Adipose tissue (tissue), 3 donors: ENCODE data around the gene KIFC3. TPM values are rescaled to one million over a fixed set of nuclear protein-coding genes. Genes with fewer than 3 reads are reported as not detected.
"Not testable (repeated sequence)": the region's sequence is repeated elsewhere in the genome, so short reads cannot be mapped to it uniquely, and the experiment has no call there.

Source experiments
- H3K27ac ChIP-seq: one replicate; pipeline ENCODE4 v1.5.1; 2013; ENCODE audit warnings: low read depth, low read length
- WGBS, 3 donors: extraction: QIAGEN DNeasy Blood & Tissue Kit; methylation state at CpG; one replicate each; pipeline ENCODE4 v1.1.7; 2013; 5-methylcytosine and 5-hydroxymethylcytosine counted together
- polyA plus RNA-seq, 3 donors: library from polyadenylated mRNA; stranded (reverse); fragments of 200-250 nt; gene quantifications; one replicate each; pipeline ENCODE4 v1.2.3, GENCODE V29; 2013
- donor health status: healthy with polysubstance abuse.
- donor health status: Bipolar disorder and iron deficiency.
- donor health status: healthy.

The KIFC3 gene
- polyA plus RNA-seq, 3 donors: 21.9 to 35.1 (median 31.6) TPM

GRCh38 chr16:57808589-57809228 is 6.4 kb upstream of the KIFC3 start:
- no peak overlapping the region for H3K27ac ChIP-seq
- 47 to 67% (median 62%) methylated on average over 2 of the region's 2 CpGs for WGBS, 3 donors

GRCh38 chr16:57807968-57808528 is 5.8 kb upstream of the KIFC3 start:
- WGBS, 3 donors: 1 to 5% (median 4%) methylated on average over 16 of the region's 16 CpGs
- H3K27ac ChIP-seq: no peak overlapping the region

GRCh38 chr16:57807252-57807967 is 5.1 kb upstream of the KIFC3 start:
- 73 to 76% (median 74%) methylated on average over 7 of the region's 7 CpGs for WGBS, 3 donors
- H3K27ac ChIP-seq: no peak overlapping the region

GRCh38 chr16:57805176-57805575 is 2.9 kb upstream of the KIFC3 start:
- 58 to 83% (median 81%) methylated on average over 6 of the region's 6 CpGs for WGBS, 3 donors
- H3K27ac ChIP-seq: no peak overlapping the region

- H3K27ac ChIP-seq: no peak overlapping the region
- WGBS, 3 donors: 53 to 64% (median 63%) methylated on average over 5 of the region's 5 CpGs
Measured at GRCh38 chr16:57804111-57804837, 2.0 kb upstream of the KIFC3 start.

GRCh38 chr16:57803134-57803990 is 1.1 kb upstream of the KIFC3 start:
- 58 to 70% (median 66%) methylated on average over 16 of the region's 16 CpGs for WGBS, 3 donors
- H3K27ac ChIP-seq: no peak overlapping the region

GRCh38 chr16:57801809-57802340 is 416 bp downstream of the KIFC3 start:
- WGBS, 3 donors: 3 to 9% (median 3%) methylated on average over 33 to 45 of the region's 45 CpGs
- H3K27ac ChIP-seq: peak overlapping the region; percentile 21

GRCh38 chr16:57801098-57801808 is 1.0 kb downstream of the KIFC3 start:
- H3K27ac ChIP-seq: no peak overlapping the region
- WGBS, 3 donors: 28 to 42% (median 29%) methylated on average over 5 of the region's 5 CpGs

- no peak overlapping the region for H3K27ac ChIP-seq
- WGBS, 3 donors: 30 to 41% (median 36%) methylated on average over 12 of the region's 12 CpGs
Measured at GRCh38 chr16:57800200-57801097, 1.8 kb downstream of the KIFC3 start.

GRCh38 chr16:57799600-57800199 is 2.6 kb downstream of the KIFC3 start:
- no peak overlapping the region for H3K27ac ChIP-seq
- WGBS, 3 donors: 20 to 40% (median 28%) methylated on average over 4 to 5 of the region's 5 CpGs

- H3K27ac ChIP-seq: no peak overlapping the region
- 33 to 57% (median 55%) methylated on average over 6 of the region's 6 CpGs for WGBS, 3 donors
Measured at GRCh38 chr16:57798953-57799599, 3.2 kb downstream of the KIFC3 start.

GRCh38 chr16:57798267-57798810 is 4.0 kb downstream of the KIFC3 start:
- 31 to 82% (median 74%) methylated on average over 16 of the region's 16 CpGs for WGBS, 3 donors
- no peak overlapping the region for H3K27ac ChIP-seq

GRCh38 chr16:57797526-57798266 is 4.6 kb downstream of the KIFC3 start:
- 20 to 62% (median 60%) methylated on average over 35 to 42 of the region's 42 CpGs for WGBS, 3 donors
- H3K27ac ChIP-seq: no peak overlapping the region

GRCh38 chr16:57797216-57797525 is 5.1 kb downstream of the KIFC3 start:
- no peak overlapping the region for H3K27ac ChIP-seq
- WGBS, 3 donors: 30 to 84% (median 75%) methylated on average over 13 of the region's 13 CpGs

GRCh38 chr16:57796014-57796413 is 6.3 kb downstream of the KIFC3 start:
- H3K27ac ChIP-seq: not testable (repeated sequence)
- 66 to 93% (median 91%) methylated on average over 5 of the region's 5 CpGs for WGBS, 3 donors
